K562 (cell line): ENCODE results near the gene ATXN2L. TPM values are rescaled to one million over a fixed set of nuclear protein-coding genes. Genes with fewer than 3 reads are reported as not detected.
A peak's percentile ranks its signal among the peaks of the same experiment; 100 is the strongest.

ENCODE experiments used
- ATAC-seq: fragments of 200-7000 bp; cut with Tn5 transposase; 3 replicates; pipeline ENCODE4 v1.9.1; 2020; ENCODE audit warnings: moderate library complexity
- BruUV-seq: library from RNA; stranded (reverse); fragments of 400-500 nt; replicated peaks from 2 replicates; lab custom pipeline; 2021; lab: Mats Ljungman, UMichigan
- CTCF ChIA-PET: fragments of 300-600 bp; formaldehyde crosslinking; extraction: SDS; loops from one replicate; lab custom pipeline; 2021; ENCODE audit warnings: low intra/inter-chr PET ratio; lab: Yijun Ruan, JAX
- POLR2A ChIA-PET: fragments of 300-600, 350-650 bp; sonication (Branson Sonifier 250); formaldehyde crosslinking; extraction: SDS; loops from one replicate; lab custom pipeline; 2021; ENCODE audit warnings: antibody characterized with exemption, inconsistent platforms; lab: Yijun Ruan, JAX
- DNase-seq, 4 experiments: peaks; one replicate each; pipeline versions ENCODE4 v3.0.0 to v3.0.0-alpha.2; 2011 to 2018; ENCODE audit warnings: low spot score in 3 of 4, mixed read lengths in 3 of 4; ENCODE audit errors: extremely low read depth in 1 of 4
- FAIRE-seq: peaks from 2 replicates; lab custom pipeline; 2011; peaks lifted over from hg19 to GRCh38; lab: Jason Lieb, UNC
- H2AFZ ChIP-seq: 2 replicates; pipeline ENCODE4 v1.6.0; 2011; ENCODE audit warnings: low read depth, low read length, control low read depth, inconsistent platforms
- H3K27ac ChIP-seq: fragments of 200-600 bp; 3 replicates; pipeline ENCODE4 v1.8.0; 2011; ENCODE audit warnings: low read depth, mild to moderate bottlenecking, control low read depth, inconsistent platforms, low read length, moderate library complexity, mixed read lengths; ENCODE audit errors: extremely low read depth
- H3K27me3 ChIP-seq, 2 experiments: fragments of 300-600 bp in 1 of 2; 2 replicates in 1 of 2; 3 replicates in 1 of 2; pipeline versions ENCODE4 v1.6.0 to v1.8.0; 2011; ENCODE audit warnings: inconsistent platforms in 2 of 2, low read length in 2 of 2, mild to moderate bottlenecking in 1 of 2, mixed read lengths in 1 of 2, moderate library complexity in 1 of 2; ENCODE audit not compliant: control insufficient read depth in 2 of 2, insufficient read depth in 2 of 2
- H3K36me3 ChIP-seq: fragments of 300-600 bp; 3 replicates; pipeline ENCODE4 v1.8.0; 2011; ENCODE audit warnings: mild to moderate bottlenecking, low read length, inconsistent platforms; ENCODE audit not compliant: control insufficient read depth, insufficient read depth
- H3K4me1 ChIP-seq, 2 experiments: fragments of 200-600 bp in 1 of 2; replicated peaks in 1 of 2; 2 replicates in 1 of 2; 3 replicates in 1 of 2; pipeline versions ENCODE4 v1.5.1 to v1.8.0; 2011; ENCODE audit warnings: inconsistent platforms in 2 of 2, low read length in 2 of 2, mild to moderate bottlenecking in 1 of 2, mixed read lengths in 1 of 2, moderate library complexity in 1 of 2; ENCODE audit not compliant: control insufficient read depth in 2 of 2, insufficient read depth in 2 of 2
- H3K4me2 ChIP-seq: 2 replicates; pipeline ENCODE4 v1.6.1; 2011; ENCODE audit warnings: low read length, control low read depth, inconsistent platforms, mixed read lengths; ENCODE audit not compliant: insufficient read depth
- H3K4me3 ChIP-seq: fragments of 200-600 bp; sonication (generic), shearing (Covaris generic); 2 replicates; pipeline ENCODE4 v1.5.1; 2016; ENCODE audit warnings: control low read depth, inconsistent platforms
- H3K79me2 ChIP-seq: fragments of 200-600 bp; 3 replicates; pipeline ENCODE4 v1.8.0; 2011; ENCODE audit warnings: low read length, inconsistent platforms; ENCODE audit not compliant: control insufficient read depth, insufficient read depth
- H3K9ac ChIP-seq, 2 experiments: 2 replicates each; pipeline versions ENCODE4 v1.6.0 to v1.6.1; 2011; ENCODE audit warnings: low read depth in 2 of 2, low read length in 2 of 2, control low read depth in 1 of 2, inconsistent platforms in 1 of 2, mild to moderate bottlenecking in 1 of 2, mixed read lengths in 1 of 2; ENCODE audit not compliant: insufficient read depth in 1 of 2
- H3K9me1 ChIP-seq: one replicate; pipeline ENCODE4 v1.6.0; 2011; ENCODE audit warnings: inconsistent platforms, mild to moderate bottlenecking, low read length, moderate library complexity; ENCODE audit not compliant: control insufficient read depth, insufficient read depth
- H3K9me3 ChIP-seq: replicated peaks from 2 replicates; pipeline ENCODE4 v1.5.1; 2011; ENCODE audit warnings: low read depth, low read length, inconsistent platforms; ENCODE audit not compliant: control insufficient read depth, insufficient read depth
- H4K20me1 ChIP-seq: replicated peaks from 2 replicates; pipeline ENCODE4 v1.6.1; 2011; ENCODE audit warnings: low read length, inconsistent platforms, mixed read lengths; ENCODE audit not compliant: control insufficient read depth, insufficient read depth
- ARID1B ChIP-seq: fragments of 450-650 bp; IDR thresholded peaks from 2 replicates; pipeline ENCODE4 v1.6.1; 2016; ENCODE audit warnings: antibody characterized with exemption, mild to moderate bottlenecking, inconsistent platforms
- ARID2 ChIP-seq: fragments of 450-650 bp; IDR thresholded peaks from 2 replicates; pipeline ENCODE4 v1.6.1; 2017; ENCODE audit warnings: antibody characterized with exemption, mild to moderate bottlenecking
- CREM ChIP-seq: IDR thresholded peaks from 2 replicates; pipeline ENCODE4 v1.6.1; 2014; ENCODE audit warnings: antibody characterized with exemption, low read depth
- CUX1 ChIP-seq: fragments of 200-800 bp; sonication (Bioruptor generic); IDR thresholded peaks from 2 replicates; pipeline ENCODE4 v1.6.1; 2016; ENCODE audit warnings: missing genetic modification characterization, missing compliant biosample characterization
- POLR2G ChIP-seq: fragments of 200-400 bp; formaldehyde crosslinking; IDR thresholded peaks from 2 replicates; pipeline ENCODE4 v1.6.1; 2017; ENCODE audit warnings: low read depth, mild to moderate bottlenecking, antibody characterized with exemption, low read length, moderate library complexity
- RBFOX2 ChIP-seq: fragments of 200-400 bp; formaldehyde crosslinking; IDR thresholded peaks from 2 replicates; pipeline ENCODE4 v1.6.1; 2017; ENCODE audit warnings: low read depth, mild to moderate bottlenecking, low read length, moderate library complexity
- SAFB2 ChIP-seq: fragments of 200-400 bp; formaldehyde crosslinking; IDR thresholded peaks from 2 replicates; pipeline ENCODE4 v1.6.1; 2018; ENCODE audit warnings: borderline replicate concordance, low read length, low read depth, moderate library complexity; ENCODE audit not compliant: severe bottlenecking
- ZBTB1 ChIP-seq: sonication (generic); formaldehyde crosslinking; IDR thresholded peaks from 2 replicates; pipeline ENCODE4 v1.8.1; 2023; ENCODE audit warnings: missing genetic modification reagents, low read depth, mild to moderate bottlenecking, borderline replicate concordance
- WGBS: fragments of 100-300 bp; shearing (Covaris generic); methylation state at CpG from one replicate; pipeline ENCODE4 v1.1.6; 2016; ENCODE audit warnings: low coverage, mixed read lengths; ENCODE audit not compliant: insufficient coverage; ENCODE audit errors: missing lambda C conversion rate; 5-methylcytosine and 5-hydroxymethylcytosine counted together
- in situ Hi-C: fragments of 300-500 bp; cut with MboI; formaldehyde crosslinking; loops from 4 replicates; pipeline ENCODE4 v1.15.0; 2018; ENCODE audit warnings: inconsistent platforms, mixed read lengths
- intact Hi-C: fragments of 100-400 bp; cut with micrococcal nuclease; formaldehyde crosslinking; loops from 2 replicates; pipeline ENCODE4 v1.14.2; 2022
- polyA plus RNA-seq, 8 experiments: library from polyadenylated mRNA; depleted of rRNA in 4 of 8; stranded (reverse) in 5 of 8; unstranded in 3 of 8; fragments of >200 nt; fragmentation: Nextera tagmentation in 2 of 8; fragmentation: Illumina TruSeq in 1 of 8; extraction: Ambion mirVana in 2 of 8; extraction: Trizol in 1 of 8; gene quantifications; 2 replicates each; pipeline versions ENCODE4 v1.2.1 to v1.2.3, GENCODE V29; 2011 to 2014; ENCODE audit warnings: inconsistent platforms in 1 of 8, missing spikeins in 1 of 8
- total RNA-seq, 7 experiments: library from RNA; depleted of rRNA in 6 of 7; stranded (reverse); fragments of >200 nt in 6 of 7; fragmentation: Illumina TruSeq in 2 of 7; extraction: Trizol in 2 of 7; gene quantifications; 2 replicates each; pipeline versions ENCODE4 v1.2.1 to v1.2.3, GENCODE V29; 2011 to 2021; ENCODE audit warnings: low replicate concordance in 1 of 7

The ATXN2L gene
- total and polyA plus RNA-seq, 9 of the 15 experiments (the other 6 are each of a cell fraction or from before 2014, with no cell fraction given) = 3.8 to 280 (median 37.2) TPM

- no peak for TF ChIP-seq ARID2
- TF ChIP-seq SAFB2 = no peak
Observed at GRCh38 chr16:28865001-28865688, 42.3 kb downstream of the ATXN2L start (continued).

GRCh38 chr16:28865722-28866453 lies 43.1 kb downstream of the ATXN2L start:
- CTCF ChIA-PET = no interaction called here
- H3K36me3 ChIP-seq = peaks cover 56% of the 10 kb centered on the region; the same call in 2 of the 3 replicates
- H3K79me2 ChIP-seq = peaks cover 53% of the 10 kb centered on the region
- in situ Hi-C loops = no loop called here
- H3K27ac ChIP-seq = no peak overlapping the region
- H3K9me3 ChIP-seq = no peaks in the 10 kb centered on the region
- H3K9me1 ChIP-seq = no peaks in the 10 kb centered on the region
- H3K27me3 ChIP-seq = no peaks in the 10 kb centered on the region
- H3K4me2 ChIP-seq = no peak overlapping the region
- H2AFZ ChIP-seq = no peak overlapping the region
- POLR2A ChIA-PET = interaction anchor here (0.5 to 5.6 kb wide), 10 partner anchors 8 to 924 kb away, joined by 3 to 99 read pairs (median 4); partner anchors contain the start of genes ATXN2L, KIF22 and TUFM
- intact Hi-C loops = no loop called here
- FAIRE-seq (no peak), DNase-seq (no peak), ATAC-seq (no peak)
- no peak overlapping the region for H3K4me3 ChIP-seq
- WGBS = 81% methylated on average over 11 of the region's 32 CpGs
- TF ChIP-seq RBFOX2 (0 out of 2 replicates have a peak, but pooled peaks have one; percentile 35), ARID1B (no peak), ZBTB1 (CRISPR knock-in tag) (no peak), CUX1 (no peak), POLR2G (peak; percentile 52; the same call in 1 of the 2 replicates), CREM (no peak)
- H4K20me1 ChIP-seq = peaks cover 9% of the 10 kb centered on the region; the same call in 1 of the 2 replicates
- no TSS peak for BruUV-seq
- peak overlapping the region in 1 of 2 experiments; percentile 70; a peak in 2 of 4 replicates for H3K9ac ChIP-seq
- peaks cover 14 to 30% of the 10 kb centered on the region in 2 experiments for H3K4me1 ChIP-seq
